NCI-H510A (cell line): Measurements from ENCODE around the gene PEAR1.

ENCODE experiments used
- DNase-seq: peaks from one replicate; lab custom pipeline; 2025; lab: John Stamatoyannopoulos, UW

Gene PEAR1

DNA sequence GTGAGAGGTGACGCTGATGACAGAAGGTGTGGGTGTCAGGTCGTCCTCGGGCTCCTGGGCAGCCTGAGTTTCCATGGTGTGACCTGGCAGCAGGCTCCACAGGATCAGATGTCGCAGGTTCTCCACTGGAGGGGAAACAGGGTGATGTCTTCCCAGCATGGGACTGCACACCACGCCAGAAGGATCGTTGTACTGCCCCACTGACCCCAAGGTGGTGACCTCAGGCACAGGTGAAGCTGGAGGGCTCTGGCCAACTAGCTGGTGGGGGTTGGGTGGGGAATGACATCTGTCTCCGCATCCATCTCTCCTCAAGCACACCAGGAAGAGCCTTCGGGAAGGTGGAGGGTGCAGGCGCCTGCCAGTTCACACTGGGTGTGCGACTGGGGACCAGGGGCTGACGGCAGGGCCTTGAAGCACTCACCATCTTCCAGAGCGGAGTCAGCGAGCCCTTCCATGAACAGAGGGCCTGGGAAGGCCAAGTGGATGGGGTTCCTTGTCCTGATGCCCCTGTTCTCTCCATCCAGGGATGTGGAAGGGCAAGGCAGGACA, 46.3 kb downstream of the PEAR1 start:
- no peak for DNase-seq

DNA sequence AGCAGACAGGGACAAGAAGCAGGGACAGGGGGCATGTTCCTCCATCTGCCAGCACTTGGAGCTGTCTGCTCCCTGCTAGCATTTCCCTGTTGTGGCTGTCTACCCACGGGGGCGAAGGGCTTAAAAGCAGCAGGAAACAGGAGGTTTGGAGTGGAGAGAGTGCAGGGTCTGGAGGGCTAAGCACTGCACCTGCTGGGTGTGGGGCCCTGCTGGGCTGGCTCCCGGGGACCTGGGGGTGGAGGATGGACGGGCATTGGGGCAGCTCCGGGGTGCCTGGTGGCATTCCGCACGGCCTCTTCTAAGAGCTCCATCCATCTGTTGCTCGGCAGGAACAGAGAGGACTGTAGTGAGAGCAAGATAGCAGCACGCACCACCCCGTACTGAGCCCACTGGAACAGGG, 48.2 kb downstream of the PEAR1 start:
- no peak for DNase-seq

DNA sequence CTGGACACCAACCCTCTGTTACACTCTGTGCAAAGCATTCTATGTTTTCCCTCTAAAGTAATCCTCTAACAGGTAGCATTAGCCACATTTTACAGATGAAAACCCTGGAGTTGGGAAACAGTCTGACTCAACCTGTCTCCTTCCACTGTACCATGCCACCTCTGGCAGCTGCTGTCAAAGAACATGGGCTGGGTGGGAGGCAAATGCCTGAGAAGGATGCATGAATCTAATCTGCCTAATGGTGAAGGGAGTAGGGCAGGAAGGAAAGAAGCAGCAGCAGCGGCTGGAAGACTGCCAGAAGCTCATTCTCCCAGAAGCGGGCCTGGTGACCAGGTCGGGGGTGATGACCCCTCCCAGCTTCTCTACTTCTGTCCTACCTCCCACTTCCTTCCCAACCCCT, 48.7 kb downstream of the PEAR1 start:
- DNase-seq, result no peak

DNA sequence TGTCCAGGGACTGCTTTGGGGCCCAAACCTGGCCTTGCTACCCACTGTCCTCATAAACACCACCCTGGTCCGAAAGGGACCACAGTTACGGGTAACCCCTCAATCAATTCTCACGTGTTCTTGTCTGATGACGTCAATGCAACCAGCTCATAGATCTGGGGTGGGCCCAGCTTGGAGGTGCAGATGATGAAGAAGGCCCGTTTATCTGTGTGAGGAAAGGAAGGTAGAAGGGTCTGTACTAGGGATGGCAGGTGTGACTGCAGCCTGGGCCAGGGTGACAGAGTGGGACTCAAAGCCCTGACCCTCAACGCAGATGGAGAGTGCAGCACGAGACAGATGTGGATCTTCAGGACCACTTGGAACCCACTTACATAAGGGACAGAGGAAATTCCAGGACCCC, 49.1 kb downstream of the PEAR1 start:
- no peak for DNase-seq

GRCh38 chr1:156943756-156944155, 50.2 kb downstream of the PEAR1 start:
- DNase-seq, result no peak

- DNase-seq, result no peak
These were observed 50.8 kb downstream of the PEAR1 start for GRCh38 chr1:156944268-156944667.

DNA sequence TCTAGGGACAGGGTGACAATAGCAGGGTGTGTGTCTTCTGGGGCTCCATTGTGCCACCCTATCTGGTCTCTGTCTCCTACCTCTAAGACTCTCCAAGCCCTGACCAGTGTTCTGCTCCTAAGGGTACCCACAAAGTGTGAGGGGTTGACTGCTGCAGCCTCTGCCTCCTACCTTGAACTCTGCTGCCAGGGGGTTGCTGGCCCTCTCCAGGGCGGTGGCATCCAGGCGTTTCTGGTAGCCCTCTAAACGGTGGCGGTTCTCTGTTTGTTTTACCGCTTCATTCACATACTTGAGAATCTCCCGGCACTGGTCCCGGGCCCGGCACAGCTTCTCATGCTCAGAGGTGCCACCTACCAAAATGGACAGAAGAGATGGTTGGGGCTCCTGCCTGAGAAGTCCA, 51.3 kb downstream of the PEAR1 start:
- DNase-seq, result no peak

DNA sequence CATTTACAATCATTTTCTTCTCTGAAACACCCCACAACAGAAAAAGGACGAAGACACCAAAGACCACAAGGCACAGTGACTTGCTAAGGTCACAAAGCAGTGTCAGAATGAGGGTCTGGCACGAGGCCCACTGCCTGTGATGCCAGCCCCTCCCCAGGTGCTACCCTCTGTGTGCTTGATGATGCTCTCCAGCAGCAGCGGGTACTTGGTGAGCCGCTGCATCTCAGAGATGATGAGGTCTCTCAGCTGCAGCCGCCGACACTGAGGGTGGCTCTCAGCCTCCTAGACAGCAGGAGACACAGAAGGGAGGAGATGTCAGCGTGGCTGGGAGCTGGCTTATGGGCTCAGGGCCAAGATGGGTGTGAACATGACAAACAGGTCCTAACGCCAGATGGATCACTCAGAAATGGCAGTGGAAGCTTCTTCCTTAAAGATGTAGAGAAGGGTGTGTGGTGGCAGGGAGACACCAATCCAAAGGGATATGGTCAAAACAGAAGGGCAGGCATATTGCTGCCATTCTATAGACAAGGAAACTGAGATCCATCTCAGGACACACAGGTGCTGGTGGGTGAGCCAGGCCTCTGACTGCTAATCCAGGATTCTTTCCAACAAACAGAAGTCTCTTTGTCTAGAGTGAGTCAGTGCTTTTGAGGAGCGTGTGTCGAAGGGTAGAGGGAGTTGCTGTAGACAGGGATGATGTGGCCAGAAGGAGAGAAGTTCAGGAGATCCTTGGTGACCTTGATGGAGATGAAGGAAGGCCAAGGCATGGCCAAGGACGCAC, 52.6 kb downstream of the PEAR1 start:
- no peak for DNase-seq

DNA sequence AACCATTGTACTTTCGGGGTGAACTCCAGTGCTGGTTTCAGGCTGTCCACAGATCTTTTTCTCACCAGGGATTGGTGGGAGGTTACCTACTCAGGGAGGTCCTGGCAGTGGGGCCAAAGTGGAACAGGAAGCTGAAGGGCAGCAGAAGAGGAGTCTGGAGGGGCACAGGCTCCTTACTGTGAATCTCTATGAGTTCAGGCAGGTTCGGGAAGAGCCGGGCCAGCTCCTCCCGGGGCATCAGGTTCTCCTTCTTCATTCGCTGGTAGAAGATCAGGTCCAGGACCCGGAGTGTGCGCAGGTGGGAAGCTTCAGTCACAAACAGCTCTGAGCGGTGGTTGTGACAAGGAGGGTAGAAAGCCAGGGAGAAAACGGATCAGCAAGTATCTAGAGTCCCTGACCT, 53.6 kb downstream of the PEAR1 start:
- DNase-seq, result no peak

GRCh38 chr1:156947818-156948525, 54.5 kb downstream of the PEAR1 start:
- no peak for DNase-seq

DNA sequence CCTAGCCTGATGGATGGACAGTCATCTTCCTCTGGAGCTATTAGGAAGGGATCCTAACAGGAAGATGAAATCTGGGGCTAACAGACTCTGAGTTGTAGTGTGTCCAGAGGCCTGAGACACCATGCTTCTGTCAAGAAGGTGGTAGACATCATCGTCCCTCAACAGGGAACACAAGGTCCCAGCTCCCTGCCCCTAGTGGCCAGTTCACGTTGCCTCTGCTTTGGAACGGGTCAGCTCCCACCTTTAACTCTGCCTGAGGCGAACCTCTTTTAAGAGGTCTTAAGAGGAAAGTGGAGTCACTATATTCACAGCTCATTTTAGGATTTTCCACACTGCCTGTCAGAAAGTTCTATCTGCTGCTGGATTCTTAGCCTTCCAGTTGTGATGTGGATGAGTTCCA, 55.2 kb downstream of the PEAR1 start:
- no peak for DNase-seq

DNA sequence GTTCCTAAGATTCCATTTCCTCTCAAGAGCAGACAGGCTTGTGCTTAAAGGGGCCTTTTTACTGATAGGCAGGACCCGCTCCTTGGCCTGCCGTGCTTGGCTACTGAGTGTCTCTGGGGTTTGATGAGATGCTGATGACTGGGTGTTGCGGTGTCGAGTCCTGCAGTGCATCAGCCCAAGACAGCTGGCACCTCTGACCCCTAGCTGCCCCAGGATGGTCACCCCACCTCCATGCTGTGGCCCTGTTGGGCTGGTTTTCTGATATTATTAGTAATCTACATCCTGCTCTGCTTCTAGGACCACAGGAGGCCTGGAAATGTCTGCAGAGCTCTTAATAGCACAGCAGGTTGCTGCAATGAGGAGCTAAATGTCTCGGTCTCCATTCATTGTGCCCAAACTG, 55.6 kb downstream of the PEAR1 start:
- DNase-seq, result no peak

- no peak for DNase-seq
These were observed 57.9 kb downstream of the PEAR1 start for GRCh38 chr1:156951371-156951770.

GRCh38 chr1:156953571-156953970, 60.1 kb downstream of the PEAR1 start:
- DNase-seq, result no peak

DNA sequence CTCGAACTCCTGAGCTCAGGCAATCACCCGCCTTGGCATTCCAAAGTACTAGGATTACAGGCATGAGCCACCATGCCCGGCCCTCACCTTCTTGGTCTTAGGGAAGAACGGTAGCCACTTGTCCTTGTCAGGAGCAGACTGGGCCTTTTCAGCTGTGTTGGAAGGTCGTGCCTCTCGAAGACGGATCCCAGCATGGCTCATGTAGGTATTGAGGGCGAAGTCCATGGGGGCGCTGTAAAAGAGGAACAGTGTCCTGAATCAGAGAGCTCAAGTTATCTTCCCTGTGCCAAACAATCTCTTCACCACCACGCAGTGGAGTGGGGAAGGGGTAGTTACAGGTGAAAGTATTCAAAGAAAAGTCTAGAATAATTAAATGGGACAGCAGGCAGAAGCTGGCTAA, 62.8 kb downstream of the PEAR1 start:
- DNase-seq, result no peak

DNA sequence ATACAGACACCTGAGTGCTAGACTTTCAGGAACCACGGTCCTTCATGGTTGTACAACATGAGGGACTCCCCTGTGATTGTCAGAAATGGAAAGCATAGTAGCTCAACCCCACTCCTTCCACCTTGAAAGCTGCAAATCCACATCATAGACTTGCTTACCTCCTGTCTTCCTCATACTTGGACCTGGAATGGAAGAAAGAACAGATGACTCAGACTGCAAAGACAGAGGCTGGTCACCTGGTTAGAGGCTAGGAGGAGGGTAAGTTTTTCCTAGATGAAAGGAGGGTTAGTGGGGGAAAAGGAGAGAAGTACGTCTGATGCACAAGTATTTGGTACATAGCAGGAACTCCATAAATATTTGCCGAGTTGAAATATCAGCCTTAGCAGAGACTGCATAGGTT, 64.1 kb downstream of the PEAR1 start:
- DNase-seq, result no peak

DNA sequence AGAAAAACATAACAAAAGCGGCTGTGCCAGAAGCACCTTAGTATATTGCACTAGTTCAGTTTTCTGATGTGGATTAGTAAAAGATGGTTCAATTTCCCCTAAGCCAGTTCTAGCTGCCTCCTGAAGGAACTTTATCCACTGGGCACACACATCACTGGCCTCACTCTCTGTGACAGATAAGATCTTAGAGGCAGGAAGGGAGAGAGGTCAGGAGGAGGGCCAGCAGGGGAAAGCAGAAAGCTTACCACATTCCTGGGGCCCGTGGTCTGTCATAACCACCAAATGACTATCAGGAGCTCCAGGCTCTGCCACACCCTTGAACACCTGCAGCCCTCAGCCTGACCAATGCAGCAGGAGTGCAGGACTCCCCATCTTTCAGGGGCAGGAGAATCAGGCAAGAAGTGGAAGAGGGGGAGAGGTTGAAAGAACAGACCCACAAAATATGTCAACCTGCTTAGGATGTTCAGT, 64.8 kb downstream of the PEAR1 start:
- DNase-seq, result no peak

DNA sequence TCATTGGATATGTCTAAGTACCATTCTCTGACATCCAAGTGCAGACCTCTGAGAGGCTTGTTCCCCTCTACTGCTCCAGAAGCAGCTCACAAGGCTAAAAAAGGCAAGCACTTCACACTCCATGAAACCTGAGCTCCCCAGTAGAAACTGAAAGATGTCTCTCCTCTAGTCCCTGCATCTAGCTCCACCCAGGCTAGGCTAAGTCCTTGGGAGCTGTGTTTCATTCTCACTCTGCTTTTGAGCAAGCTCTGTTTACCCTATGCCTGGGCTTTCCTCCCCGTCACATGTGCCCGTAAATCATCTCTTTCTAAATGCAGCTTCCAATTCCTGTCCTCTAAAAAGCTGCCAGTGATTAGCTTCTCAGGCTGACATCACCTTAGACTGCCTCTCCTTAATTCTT, 65.9 kb downstream of the PEAR1 start:
- peak; percentile 80 for DNase-seq

- no peak for DNase-seq
These were observed 66.4 kb downstream of the PEAR1 start for GRCh38 chr1:156959925-156960324.

DNA sequence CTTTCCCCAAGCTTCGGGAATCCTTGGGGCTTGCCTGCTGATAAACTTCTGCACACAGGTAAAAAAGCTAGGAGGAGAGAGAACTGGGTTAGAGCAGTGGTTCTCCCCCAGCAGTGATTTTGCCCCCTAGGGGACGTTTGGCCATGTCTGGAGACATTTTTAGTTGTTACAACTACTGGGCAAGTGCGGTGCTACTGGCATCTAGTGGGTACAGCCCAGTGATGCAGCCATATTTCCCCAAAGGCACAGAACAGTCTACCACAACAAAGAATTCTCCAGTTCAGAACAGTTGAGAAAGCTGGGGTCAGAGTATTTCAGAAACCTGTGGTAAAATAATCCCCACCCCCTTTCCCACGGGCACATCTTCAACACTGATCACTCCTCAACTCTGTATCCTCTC, 68.2 kb downstream of the PEAR1 start:
- no peak for DNase-seq

GRCh38 chr1:156963621-156964020, 70.1 kb downstream of the PEAR1 start:
- DNase-seq, result no peak

GRCh38 chr1:156964441-156964840, 70.9 kb downstream of the PEAR1 start:
- DNase-seq, result no peak
